Dermis blood vessel endothelial cell (primary cell): Measurements from ENCODE around the gene MESP1. TPM values are rescaled to one million over a fixed set of nuclear protein-coding genes. Genes with fewer than 3 reads are reported as not detected.

ENCODE experiments used
- DNase-seq: peaks from one replicate; pipeline ENCODE4 v3.0.0; 2010
- total RNA-seq: library from RNA; depleted of rRNA; stranded (reverse); fragments of >200 nt; gene quantifications from 2 replicates; pipeline ENCODE4 v1.2.3, GENCODE V29; 2014

The MESP1 gene
- total RNA-seq, 1 donor from 2014 or later = 0.34 TPM

DNA sequence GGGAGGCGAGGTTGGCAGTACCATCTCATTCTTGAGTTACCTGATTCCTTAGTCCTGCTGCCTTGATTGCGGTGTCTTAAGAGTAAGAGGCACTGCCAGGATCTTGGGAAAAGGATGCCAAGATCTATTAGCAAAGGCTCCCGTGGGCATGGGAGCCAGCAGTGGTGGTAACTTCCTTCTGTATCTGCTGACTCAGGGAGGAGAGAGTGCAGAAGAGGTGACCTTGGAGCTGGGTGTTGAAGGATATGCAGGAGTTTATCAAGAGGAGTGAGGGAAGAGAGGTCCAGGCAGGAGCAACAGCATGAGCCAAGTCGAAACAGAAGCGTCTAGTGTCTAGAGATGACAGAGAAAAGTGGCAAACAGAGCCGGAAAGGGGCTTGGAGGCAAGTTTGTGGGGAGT, 29.6 kb upstream of the MESP1 start:
- DNase-seq = no peak

GRCh38 chr15:89778861-89779260, 27.8 kb upstream of the MESP1 start:
- DNase-seq = no peak

GRCh38 chr15:89777782-89778380, 26.8 kb upstream of the MESP1 start:
- DNase-seq = no peak

DNA sequence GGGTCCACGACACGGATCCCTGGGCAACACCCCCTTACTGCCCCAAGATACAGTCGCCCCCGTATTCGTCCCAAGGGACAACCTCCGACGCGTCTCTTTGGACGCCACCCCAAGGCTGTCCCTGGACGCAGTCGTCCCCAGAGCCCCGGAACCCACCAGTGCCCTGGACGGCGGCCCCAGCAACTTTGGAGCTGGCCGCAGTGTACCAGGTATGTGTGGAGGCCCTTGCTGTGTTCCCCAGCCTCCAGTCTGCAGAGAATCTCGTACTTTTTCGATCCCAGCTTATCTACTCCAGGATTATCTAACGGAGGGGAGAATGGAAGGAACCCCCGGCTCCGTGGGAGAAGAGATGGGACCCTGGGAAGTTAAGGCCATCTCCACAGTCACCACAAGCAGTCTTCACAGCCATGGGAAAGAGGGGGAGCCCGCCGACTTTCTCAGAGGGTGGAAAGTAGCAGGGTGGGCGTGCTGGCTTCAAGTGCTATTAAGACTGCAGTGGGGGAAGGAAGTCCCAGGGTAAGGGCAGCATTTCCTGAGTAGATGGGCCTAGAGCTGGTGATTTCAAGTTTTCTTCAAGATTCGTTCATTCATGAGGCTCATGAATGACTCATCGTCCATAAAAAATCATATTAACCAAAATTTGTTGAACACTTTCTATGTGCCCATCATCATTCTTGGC, 26.2 kb upstream of the MESP1 start:
- DNase-seq = no peak

GRCh38 chr15:89776274-89777072, 25.4 kb upstream of the MESP1 start, which contains the start of gene MESP2:
Gene MESP2, plus strand, starts transcription at chr15:89776332. Its CDS starts 26 bp downstream, at chr15:89776358.
- DNase-seq = peak; percentile 90

GRCh38 chr15:89775815-89776214, 24.8 kb upstream of the MESP1 start:
- no peak for DNase-seq

GRCh38 chr15:89774492-89774891, 23.4 kb upstream of the MESP1 start:
- DNase-seq = no peak

GRCh38 chr15:89772932-89773583, 22.0 kb upstream of the MESP1 start:
- DNase-seq = peak; percentile 43

DNA sequence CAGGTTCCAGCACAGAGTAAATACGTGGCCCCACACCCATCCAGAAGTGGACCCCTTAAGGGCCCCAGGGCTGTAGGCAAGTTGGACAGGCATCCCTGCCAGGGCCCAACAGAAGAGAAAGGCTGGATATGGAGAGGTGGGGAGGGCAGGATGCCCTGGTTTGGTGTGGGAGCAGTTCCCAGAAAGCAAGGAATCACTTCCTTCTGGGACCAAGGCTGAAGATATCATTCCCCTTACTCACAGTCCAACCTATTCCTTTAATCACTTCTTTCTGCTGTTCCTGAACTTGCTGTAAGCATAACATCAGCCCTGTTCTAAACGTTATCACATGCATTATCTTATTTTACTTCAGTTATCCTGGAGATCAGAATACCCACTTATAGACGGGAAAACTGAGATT, 19.0 kb upstream of the MESP1 start:
- DNase-seq = peak; percentile 67

DNA sequence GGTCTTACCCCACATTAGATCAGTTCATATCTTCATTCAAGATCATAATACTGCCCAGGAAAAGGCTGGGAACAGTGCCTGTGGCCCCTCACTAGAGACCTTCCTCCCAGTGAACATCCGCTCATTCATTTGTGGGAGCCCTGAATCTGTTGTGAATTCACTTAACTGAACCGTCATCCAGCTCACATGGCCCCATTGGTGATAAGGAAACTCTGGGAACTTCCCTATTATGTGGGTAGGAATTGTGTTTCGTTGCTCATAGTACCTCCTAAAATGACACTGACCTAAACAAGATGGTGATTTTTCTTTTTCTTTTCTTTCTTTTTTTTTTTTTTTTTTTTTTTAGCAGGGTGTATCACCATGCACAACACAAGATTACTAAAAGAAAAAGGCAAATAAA, 18.3 kb upstream of the MESP1 start:
- DNase-seq = peak; percentile 44

- no peak for DNase-seq
Observed at GRCh38 chr15:89768071-89768500, 17.0 kb upstream of the MESP1 start.

DNA sequence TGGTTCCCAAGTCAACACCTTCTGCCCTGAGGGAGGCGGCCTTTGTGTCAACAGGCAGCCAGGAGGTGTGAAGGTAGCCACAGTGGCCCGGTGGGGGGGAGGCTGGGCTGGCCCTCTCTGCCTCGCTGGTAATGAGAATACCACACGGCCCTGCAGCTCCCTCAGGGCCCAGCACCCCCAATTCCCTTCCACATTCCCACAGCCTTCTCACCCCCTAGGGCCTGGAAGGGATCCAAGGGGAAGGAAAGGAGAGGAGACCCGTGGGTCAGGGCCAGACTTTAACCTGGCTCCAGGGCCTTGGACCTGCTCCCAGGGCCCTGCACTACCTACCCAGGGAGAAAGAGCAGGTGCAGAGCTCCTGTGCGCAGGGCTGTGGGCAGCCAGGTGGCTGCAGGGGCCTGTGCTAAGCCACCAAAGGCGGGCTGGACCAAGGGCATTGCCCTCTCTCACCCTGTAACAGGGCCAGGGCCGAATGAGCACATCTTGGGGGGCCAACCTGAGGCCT, 16.4 kb upstream of the MESP1 start:
- no peak for DNase-seq

GRCh38 chr15:89766357-89767311, 15.6 kb upstream of the MESP1 start:
- no peak for DNase-seq

- DNase-seq = no peak
Observed at GRCh38 chr15:89765694-89766093, 14.6 kb upstream of the MESP1 start.

- no peak for DNase-seq
Observed at GRCh38 chr15:89761929-89762328, 10.9 kb upstream of the MESP1 start.

DNA sequence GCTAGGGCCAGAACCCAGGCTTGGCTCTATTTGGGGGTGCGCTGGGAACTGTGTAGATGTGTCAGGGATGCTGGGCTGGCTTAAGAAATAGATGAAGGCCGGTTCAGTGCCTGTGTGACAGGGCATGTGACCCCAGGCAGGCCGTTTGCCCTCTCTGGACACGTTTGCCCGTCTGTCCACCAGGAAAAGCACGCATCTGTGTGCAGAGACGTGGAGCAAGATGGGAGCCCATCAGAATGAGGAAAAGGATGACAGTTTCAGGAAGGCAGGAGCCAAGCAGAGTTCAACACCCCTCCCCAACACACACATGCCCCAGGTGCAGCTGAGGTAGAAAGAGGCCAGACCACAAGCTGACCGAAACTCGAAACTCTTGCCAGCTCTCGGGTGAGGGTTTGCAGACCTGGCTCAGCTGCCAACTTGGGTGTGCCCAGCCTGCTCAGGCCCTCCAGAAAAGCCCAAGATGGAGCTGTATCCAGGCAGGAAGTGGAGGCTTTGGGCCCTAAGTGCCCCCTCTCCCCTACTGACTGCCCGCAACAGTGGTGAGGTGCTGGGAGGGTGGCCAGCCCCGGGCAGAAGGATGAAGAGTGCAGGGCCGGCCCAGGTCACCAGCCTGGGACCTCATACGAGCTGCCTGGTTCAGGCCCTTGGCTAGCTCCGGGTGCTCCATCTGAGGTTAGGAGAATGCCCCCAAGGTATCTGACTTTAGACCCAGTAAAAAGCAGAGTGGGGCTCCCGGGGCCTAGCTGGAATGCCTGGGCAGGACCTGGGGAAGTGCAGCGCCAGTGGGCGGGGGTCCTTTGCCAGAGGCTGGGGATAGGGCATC, 10.2 kb upstream of the MESP1 start:
- no peak for DNase-seq

DNA sequence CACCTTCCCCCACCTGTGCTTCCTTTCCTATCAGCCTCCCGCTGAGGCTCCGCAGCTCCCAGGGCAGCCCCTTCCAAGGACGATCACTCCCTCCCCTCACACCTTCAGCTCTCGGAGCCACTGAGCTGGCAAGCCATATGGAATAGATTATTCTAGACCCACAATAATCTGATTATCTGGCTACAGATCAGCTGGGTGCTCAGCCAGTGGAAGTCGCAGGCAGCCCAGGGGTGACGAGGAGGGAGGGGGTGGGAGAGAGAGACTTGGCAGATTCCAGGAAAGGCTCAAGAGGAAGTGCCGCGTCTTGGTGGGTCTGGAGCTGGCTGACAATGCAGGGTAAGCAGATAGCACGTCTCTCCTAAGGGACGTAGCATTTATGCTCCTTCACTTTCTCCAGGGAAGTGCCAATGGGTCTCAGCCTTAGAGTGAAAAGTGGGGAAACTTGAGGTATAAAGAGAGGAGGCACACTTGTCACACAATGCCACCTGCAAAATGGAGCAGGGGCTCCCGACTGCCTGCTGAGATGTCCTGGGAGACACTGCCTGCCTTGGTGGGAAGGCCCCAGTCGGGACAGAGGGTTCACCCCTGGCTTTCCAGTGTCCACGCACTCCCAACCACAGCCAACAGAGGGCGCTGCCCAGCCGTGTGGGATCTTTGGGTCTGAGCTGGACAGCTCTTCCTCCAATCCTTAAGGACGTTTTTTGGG, 9.4 kb upstream of the MESP1 start:
- DNase-seq = peak; percentile 86

DNA sequence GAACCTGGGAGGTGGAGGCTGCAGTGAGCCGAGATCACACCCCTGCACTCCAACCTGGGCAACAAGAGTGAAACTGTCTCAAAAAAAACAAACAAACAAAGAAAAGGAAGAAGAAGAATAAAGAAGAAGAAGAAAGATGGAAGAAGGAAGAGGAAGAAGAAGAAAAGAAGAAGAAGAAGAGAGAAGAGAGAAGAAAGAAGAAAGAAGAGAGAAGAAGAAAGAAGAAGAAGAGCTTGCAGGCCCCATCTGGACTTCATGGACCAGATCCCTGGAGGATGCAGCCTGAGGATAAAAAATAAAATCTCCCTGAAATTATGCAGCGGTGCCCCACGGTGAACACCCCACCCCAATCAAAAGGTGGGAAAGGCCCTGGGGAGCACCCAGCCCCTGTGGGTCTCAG, 8.8 kb upstream of the MESP1 start:
- no peak for DNase-seq

DNA sequence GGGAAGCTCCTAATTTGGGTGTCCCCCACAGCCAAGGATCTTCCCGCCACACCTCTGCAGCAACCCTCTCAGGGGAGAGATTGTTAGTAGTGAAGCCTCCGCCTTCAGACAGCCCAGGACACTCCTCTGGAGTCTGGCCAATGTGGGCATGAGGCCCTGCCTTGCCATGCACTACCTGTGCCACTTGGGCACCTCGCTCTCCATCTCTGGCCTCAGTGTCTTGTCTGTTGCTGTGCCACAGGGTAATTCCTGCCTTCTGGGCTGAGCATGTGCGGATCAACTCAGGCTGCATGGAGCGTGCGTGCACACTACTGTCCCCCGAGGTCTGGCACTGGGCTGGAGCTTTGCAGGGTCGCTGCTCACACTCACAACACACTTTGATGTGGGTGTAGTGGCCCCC, 7.9 kb upstream of the MESP1 start:
- no peak for DNase-seq

DNA sequence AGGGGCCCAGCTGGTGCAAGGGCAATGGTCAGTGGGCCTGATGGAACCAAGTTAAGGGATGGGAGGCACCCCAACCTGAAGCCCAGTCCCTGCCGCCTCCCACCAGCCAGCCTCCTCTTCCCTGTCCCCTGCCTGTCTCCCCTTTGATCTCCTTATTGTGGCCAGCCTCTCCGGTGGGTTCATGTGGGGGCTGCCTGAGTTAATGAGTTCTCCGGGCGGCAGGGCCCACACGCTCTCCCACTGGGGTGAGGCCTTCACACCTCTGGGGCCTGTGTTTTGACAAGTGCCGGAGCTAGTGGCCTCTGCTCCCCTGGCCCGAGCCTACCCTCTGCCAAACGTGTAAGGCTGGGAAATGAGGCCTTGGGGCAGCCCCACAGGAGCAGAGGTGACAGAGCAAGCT, 7.2 kb upstream of the MESP1 start:
- no peak for DNase-seq
